ENCODE data around the gene INHBA. TPM values are rescaled to one million over a fixed set of nuclear protein-coding genes. Genes with fewer than 3 reads are reported as not detected.

INHBA gene
- total and polyA plus RNA-seq, 2 donors (not counting 1 experiment from before 2014, with no cell fraction given) = 15.0 to 108 TPM

DNA sequence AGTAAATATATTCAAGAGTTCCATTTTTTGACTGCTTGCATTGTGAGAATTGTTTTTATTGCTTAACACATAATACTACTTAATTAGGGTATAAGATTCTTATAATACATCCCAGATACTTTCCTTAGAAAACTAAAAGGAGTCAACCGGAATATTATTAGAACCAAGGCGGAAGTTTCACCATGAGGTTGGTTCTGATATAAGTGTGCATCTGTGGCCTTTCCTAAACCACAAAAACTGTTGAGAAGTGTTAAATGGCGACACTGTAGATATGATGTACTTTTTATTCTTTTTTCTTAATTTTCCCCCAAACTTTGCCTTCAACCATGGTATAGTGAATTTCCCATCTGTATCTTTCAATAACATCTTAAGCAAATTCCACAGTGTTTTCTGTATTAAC lies 32.3 kb upstream of the INHBA start:
- H3K79me2 ChIP-seq (ENCODE audit: control insufficient read depth, insufficient read depth, low read length) = no peaks in the 10 kb centered on the region
- no peaks in the 10 kb centered on the region for H3K4me1 ChIP-seq (ENCODE audit: control insufficient read depth, extremely low read depth, insufficient read depth, low read length)
- no peak overlapping the region for H3K4me2 ChIP-seq (ENCODE audit: extremely low read depth, insufficient read depth, low read length)
- no peaks in the 10 kb centered on the region for H3K9me3 ChIP-seq (ENCODE audit: control insufficient read depth, insufficient read depth, low read depth, low read length)
- DNase-seq (ENCODE audit: low read depth in 2 of 2) = no peak
- H3K36me3 ChIP-seq (ENCODE audit: control insufficient read depth, insufficient read depth, low read length) = no peaks in the 10 kb centered on the region
- H3K27ac ChIP-seq (ENCODE audit: insufficient read depth, low read length) = no peak overlapping the region
- TF ChIP-seq EZH2 (IDR thresholded peaks at IDR 0.05; ENCODE audit: low read length, missing control alignments) = no peak
- TF ChIP-seq CTCF (conservative IDR thresholded peaks at IDR 0.05 in 1 of 2, IDR thresholded peaks at IDR 0.05 in 1 of 2; ENCODE audit: low read depth in 1 of 2, low read length in 2 of 2) = no peak
- no peaks in the 10 kb centered on the region for H4K20me1 ChIP-seq (ENCODE audit: control insufficient read depth, extremely low read depth, insufficient read depth, low read length)
- no peak overlapping the region for H3K9ac ChIP-seq (ENCODE audit: insufficient read depth, low read length)
- no peak overlapping the region for H3K4me3 ChIP-seq (replicated peaks in 1 of 4; ENCODE audit: control extremely low read depth in 1 of 4, insufficient read depth in 1 of 4, low read depth in 3 of 4, low read length in 4 of 4)
- H3K27me3 ChIP-seq (ENCODE audit: control insufficient read depth, insufficient read depth, low read length) = no peaks in the 10 kb centered on the region
- no peak overlapping the region for H2AFZ ChIP-seq (ENCODE audit: low read length)

- DNase-seq (ENCODE audit: low read depth in 2 of 2) = peak in 1 of 2 donors; percentile 45
- no peaks in the 10 kb centered on the region for H3K4me1 ChIP-seq (ENCODE audit: control insufficient read depth, extremely low read depth, insufficient read depth, low read length)
- H4K20me1 ChIP-seq (ENCODE audit: control insufficient read depth, extremely low read depth, insufficient read depth, low read length) = no peaks in the 10 kb centered on the region
- no peak overlapping the region for H2AFZ ChIP-seq (ENCODE audit: low read length)
- no peak overlapping the region for H3K4me3 ChIP-seq (replicated peaks in 1 of 4; ENCODE audit: control extremely low read depth in 1 of 4, insufficient read depth in 1 of 4, low read depth in 3 of 4, low read length in 4 of 4)
- no peaks in the 10 kb centered on the region for H3K9me3 ChIP-seq (ENCODE audit: control insufficient read depth, insufficient read depth, low read depth, low read length)
- no peaks in the 10 kb centered on the region for H3K36me3 ChIP-seq (ENCODE audit: control insufficient read depth, insufficient read depth, low read length)
- no peak overlapping the region for H3K27ac ChIP-seq (ENCODE audit: insufficient read depth, low read length)
- H3K9ac ChIP-seq (ENCODE audit: insufficient read depth, low read length) = no peak overlapping the region
- no peak for TF ChIP-seq EZH2 (IDR thresholded peaks at IDR 0.05; ENCODE audit: low read length, missing control alignments)
- no peak for TF ChIP-seq CTCF (conservative IDR thresholded peaks at IDR 0.05 in 1 of 2, IDR thresholded peaks at IDR 0.05 in 1 of 2; ENCODE audit: low read depth in 1 of 2, low read length in 2 of 2)
- no peaks in the 10 kb centered on the region for H3K27me3 ChIP-seq (ENCODE audit: control insufficient read depth, insufficient read depth, low read length)
- no peak overlapping the region for H3K4me2 ChIP-seq (ENCODE audit: extremely low read depth, insufficient read depth, low read length)
- H3K79me2 ChIP-seq (ENCODE audit: control insufficient read depth, insufficient read depth, low read length) = no peaks in the 10 kb centered on the region
Measured at GRCh38 chr7:41732843-41733306, 30.0 kb upstream of the INHBA start.

GRCh38 chr7:41732436-41732785 lies 29.5 kb upstream of the INHBA start:
- H3K9me3 ChIP-seq (ENCODE audit: control insufficient read depth, insufficient read depth, low read depth, low read length) = no peaks in the 10 kb centered on the region
- H3K4me2 ChIP-seq (ENCODE audit: extremely low read depth, insufficient read depth, low read length) = no peak overlapping the region
- H4K20me1 ChIP-seq (ENCODE audit: control insufficient read depth, extremely low read depth, insufficient read depth, low read length) = no peaks in the 10 kb centered on the region
- TF ChIP-seq CTCF (conservative IDR thresholded peaks at IDR 0.05 in 1 of 2, IDR thresholded peaks at IDR 0.05 in 1 of 2; ENCODE audit: low read depth in 1 of 2, low read length in 2 of 2) = no peak
- H3K27me3 ChIP-seq (ENCODE audit: control insufficient read depth, insufficient read depth, low read length) = no peaks in the 10 kb centered on the region
- no peaks in the 10 kb centered on the region for H3K79me2 ChIP-seq (ENCODE audit: control insufficient read depth, insufficient read depth, low read length)
- no peak overlapping the region for H3K4me3 ChIP-seq (replicated peaks in 1 of 4; ENCODE audit: control extremely low read depth in 1 of 4, insufficient read depth in 1 of 4, low read depth in 3 of 4, low read length in 4 of 4)
- no peaks in the 10 kb centered on the region for H3K36me3 ChIP-seq (ENCODE audit: control insufficient read depth, insufficient read depth, low read length)
- no peak overlapping the region for H2AFZ ChIP-seq (ENCODE audit: low read length)
- no peak for DNase-seq (ENCODE audit: low read depth in 2 of 2)
- no peaks in the 10 kb centered on the region for H3K4me1 ChIP-seq (ENCODE audit: control insufficient read depth, extremely low read depth, insufficient read depth, low read length)
- no peak overlapping the region for H3K9ac ChIP-seq (ENCODE audit: insufficient read depth, low read length)
- no peak overlapping the region for H3K27ac ChIP-seq (ENCODE audit: insufficient read depth, low read length)
